MG63 (cell line): ENCODE results near the gene VIPR2. TPM values are rescaled to one million over a fixed set of nuclear protein-coding genes. Genes with fewer than 3 reads are reported as not detected.

Experiments used
- DNase-seq: peaks from one replicate; pipeline ENCODE4 v3.0.0-alpha.2; 2020
- H3K27me3 ChIP-seq: fragments of 250-450 bp; sonication (Bioruptor Pico); 2 replicates; pipeline ENCODE4 v1.5.1; 2020; ENCODE audit warnings: mild to moderate bottlenecking, moderate library complexity
- H3K36me3 ChIP-seq: fragments of 250-450 bp; sonication (Bioruptor Pico); 2 replicates; pipeline ENCODE4 v1.5.1; 2020; ENCODE audit warnings: mild to moderate bottlenecking, moderate library complexity
- H3K4me3 ChIP-seq: fragments of 250-450 bp; sonication (Bioruptor Pico); 2 replicates; pipeline ENCODE4 v1.5.1; 2020; ENCODE audit warnings: mild to moderate bottlenecking, moderate library complexity
- H3K9me3 ChIP-seq: fragments of 250-450 bp; sonication (Bioruptor Pico); 2 replicates; pipeline ENCODE4 v1.5.1; 2020; ENCODE audit warnings: mild to moderate bottlenecking, moderate library complexity
- total RNA-seq: library from RNA; depleted of rRNA; stranded (reverse); fragments of >200 nt; shearing (Covaris generic); gene quantifications from 2 replicates; pipeline ENCODE4 v1.2.3, GENCODE V29; 2014; ENCODE audit warnings: low replicate concordance

VIPR2 gene
- total RNA-seq, 1 experiment from 2014 or later: not detected

DNA sequence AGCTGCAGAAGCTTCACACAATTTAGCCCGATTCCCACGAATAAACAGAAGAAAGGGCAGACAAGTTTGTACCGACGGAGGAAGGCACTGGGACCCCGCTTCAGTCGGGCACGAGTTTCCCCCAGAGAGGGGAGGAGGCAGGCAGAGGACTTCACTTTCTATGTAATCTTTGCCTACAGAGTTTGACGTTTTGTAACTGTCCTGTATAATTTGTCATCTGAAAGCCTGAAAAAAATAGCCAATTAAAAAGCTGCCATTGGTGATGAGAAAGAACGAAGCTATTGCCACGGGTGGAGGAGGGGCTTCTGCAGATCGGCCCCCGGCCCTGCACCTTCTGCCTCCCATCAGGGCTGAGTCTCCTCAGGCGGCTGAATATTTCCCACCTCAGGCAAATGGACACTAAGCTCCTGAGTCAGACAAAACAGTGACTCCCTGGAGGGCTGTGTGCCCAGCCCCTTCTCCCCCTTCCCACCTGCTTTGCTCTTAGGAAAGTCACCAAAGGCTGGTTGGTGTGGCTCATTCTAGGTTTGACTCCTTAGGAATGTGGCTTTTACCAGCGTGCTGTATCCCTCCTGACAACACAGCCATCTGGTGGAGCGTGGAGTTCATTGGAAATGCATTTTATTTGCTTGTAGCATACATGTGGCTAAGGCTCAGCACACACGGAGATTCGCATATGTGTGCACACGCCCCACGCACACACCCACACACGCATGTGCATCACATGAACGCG lies 117.4 kb downstream of the VIPR2 start:
- Histone ChIP-seq H3K9me3 (no peaks in the 10 kb centered on the region), H3K4me3 (no peak overlapping the region), H3K36me3 (no peaks in the 10 kb centered on the region), H3K27me3 (no peaks in the 10 kb centered on the region)
- no peak for DNase-seq

DNA sequence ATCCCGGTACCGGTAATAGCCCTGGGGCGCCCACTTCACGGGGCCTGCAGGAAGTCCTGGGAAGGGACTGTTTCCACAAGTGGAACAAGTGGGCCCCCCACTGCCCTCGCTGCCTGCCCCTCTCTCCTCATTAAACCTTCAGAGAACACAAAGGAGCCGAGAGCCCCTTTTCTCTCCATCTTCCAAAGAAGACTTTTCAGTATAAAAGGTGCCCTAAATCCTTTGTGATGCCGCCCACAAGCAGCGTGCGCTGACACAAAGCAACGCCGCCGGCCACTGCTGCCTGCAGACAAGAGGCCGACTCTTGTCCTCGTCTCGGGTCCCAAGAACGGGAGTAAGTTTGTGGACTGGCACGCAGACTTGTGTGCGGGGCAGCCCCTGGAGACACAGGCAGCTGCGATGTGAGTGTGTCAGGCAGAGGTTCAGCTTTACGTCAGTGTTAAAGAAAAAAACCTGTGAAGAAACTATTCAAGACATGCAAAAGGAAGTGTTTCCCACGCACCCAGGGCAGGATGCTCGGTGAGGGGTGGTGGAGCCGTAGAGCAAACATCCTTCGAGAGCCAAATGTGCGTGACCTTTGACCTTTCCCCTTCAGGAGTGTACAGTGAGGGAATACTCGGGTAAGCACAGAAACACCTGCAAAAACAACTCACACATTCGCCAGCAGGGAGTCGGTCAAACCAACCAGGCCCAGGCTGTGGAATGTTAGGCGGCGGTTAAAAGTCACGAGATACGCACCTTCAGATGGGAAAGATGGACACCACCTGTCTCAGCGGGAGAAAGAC lies 118.2 kb downstream of the VIPR2 start:
- no peak for DNase-seq

DNA sequence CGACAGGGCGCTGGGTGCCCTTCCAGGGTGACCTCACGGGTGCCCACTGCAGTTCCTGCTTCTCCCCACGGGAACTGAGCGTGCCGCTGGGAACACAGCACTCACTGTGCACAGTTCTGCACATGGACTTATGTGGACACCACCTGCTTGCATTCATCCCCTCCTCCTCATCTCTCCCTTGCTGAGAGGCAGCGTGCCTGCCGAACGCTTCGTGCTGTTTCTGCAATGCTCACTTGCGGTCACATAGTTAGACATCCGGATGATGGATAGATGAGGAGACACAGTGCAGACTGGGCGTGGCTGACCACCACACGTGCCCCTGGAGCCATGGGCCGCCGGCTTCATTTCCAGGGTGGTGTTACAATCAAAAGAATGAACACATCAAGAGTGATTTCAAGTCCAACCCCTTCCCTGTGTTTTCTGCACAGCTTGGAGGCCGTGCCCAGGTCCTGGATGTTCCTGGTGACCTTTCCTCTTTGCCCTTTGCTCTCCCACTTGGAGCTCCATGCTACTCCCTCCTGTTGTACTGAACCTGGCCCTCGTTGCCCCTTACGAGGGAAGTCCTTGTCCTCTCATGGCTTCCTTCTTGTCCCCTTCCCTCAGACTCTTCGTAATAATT lies 119.4 kb downstream of the VIPR2 start:
- no peak for DNase-seq
- no peaks in the 10 kb centered on the region for H3K9me3 ChIP-seq
- H3K36me3 ChIP-seq: no peaks in the 10 kb centered on the region
- no peaks in the 10 kb centered on the region for H3K27me3 ChIP-seq
- no peak overlapping the region for H3K4me3 ChIP-seq

More for the DNA sequence above, 118.2 kb downstream of the VIPR2 start:
- H3K36me3 ChIP-seq: no peaks in the 10 kb centered on the region
- H3K27me3 ChIP-seq: no peaks in the 10 kb centered on the region
- H3K9me3 ChIP-seq: no peaks in the 10 kb centered on the region
- no peak overlapping the region for H3K4me3 ChIP-seq

DNA sequence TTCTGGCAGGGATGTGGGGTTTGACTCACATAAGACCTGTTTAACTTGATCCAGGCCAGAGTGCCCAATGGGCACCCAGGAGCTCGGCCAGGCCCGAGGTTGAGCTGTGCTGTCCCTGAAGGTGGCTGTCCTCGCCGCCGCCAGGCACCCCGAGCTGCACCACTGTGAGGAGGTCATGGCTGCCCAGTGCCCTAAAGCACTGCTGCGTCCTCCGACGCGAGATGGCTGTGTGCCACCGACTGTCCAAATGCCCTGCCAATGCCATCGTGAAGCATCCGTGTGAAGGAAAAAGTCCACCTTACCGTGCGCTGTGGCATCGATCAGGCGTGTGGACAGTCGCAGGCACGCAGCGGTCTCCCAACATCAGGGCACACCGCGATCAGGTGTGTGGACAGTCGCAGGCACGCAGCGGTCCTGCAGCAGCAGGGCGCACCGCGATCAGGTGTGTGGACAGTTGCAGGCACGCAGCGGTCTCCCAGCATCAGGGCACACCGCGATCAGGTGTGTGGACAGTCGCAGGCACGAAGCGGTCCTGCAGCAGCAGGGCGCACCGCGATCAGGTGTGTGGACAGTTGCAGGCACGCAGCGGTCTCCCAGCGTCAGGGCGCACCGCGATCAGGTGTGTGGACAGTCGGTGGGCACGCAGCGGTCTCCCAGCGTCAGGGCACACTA lies 120.3 kb downstream of the VIPR2 start:
- no peaks in the 10 kb centered on the region for H3K27me3 ChIP-seq

DNA sequence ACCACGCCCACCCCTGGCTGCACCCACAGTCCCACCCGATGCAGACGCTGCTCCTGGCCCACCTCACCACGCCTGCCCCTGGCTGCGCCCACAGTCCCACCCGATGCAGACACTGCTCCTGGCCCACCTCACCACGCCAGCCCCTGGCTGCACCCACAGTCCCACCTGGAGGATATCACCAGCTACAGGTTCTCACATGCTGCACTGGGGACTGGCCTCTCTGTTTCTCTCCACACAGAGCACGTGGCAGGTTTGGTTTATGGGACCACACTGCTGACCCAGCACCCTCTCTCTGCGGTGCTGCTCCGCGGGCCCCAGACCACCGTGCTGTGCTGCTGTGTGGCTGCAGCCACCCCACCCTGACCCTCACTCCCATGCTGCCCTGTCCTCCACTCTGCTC lies 120.9 kb downstream of the VIPR2 start:
- H3K9me3 ChIP-seq: no peaks in the 10 kb centered on the region
- H3K4me3 ChIP-seq: no peak overlapping the region
- no peaks in the 10 kb centered on the region for H3K27me3 ChIP-seq
- H3K36me3 ChIP-seq: no peaks in the 10 kb centered on the region
- no peak for DNase-seq

More for the DNA sequence above, 120.3 kb downstream of the VIPR2 start:
- Histone ChIP-seq H3K9me3 (no peaks in the 10 kb centered on the region), H3K4me3 (no peak overlapping the region), H3K36me3 (no peaks in the 10 kb centered on the region)
- DNase-seq: no peak

DNA sequence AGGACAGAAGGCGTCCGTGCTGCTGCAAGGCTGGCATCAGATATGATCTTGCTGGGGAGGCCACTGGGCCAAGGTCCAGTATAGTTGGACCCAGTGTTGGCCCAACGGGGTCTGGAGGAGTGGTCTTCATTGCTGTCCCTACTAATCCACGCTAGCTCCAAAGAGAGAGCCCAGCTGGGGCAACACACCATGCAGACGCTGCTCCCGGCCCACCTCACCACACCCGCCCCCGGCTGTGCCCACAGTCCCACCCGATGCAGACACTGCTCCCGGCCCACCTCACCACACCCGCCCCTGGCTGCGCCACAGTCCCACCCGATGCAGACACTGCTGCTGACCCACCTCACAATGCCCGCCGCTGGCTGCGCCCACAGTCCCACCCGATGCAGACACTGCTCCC lies 121.5 kb downstream of the VIPR2 start:
- DNase-seq: no peak
- Histone ChIP-seq H3K4me3 (no peak overlapping the region), H3K27me3 (no peaks in the 10 kb centered on the region), H3K9me3 (no peaks in the 10 kb centered on the region), H3K36me3 (no peaks in the 10 kb centered on the region)

DNA sequence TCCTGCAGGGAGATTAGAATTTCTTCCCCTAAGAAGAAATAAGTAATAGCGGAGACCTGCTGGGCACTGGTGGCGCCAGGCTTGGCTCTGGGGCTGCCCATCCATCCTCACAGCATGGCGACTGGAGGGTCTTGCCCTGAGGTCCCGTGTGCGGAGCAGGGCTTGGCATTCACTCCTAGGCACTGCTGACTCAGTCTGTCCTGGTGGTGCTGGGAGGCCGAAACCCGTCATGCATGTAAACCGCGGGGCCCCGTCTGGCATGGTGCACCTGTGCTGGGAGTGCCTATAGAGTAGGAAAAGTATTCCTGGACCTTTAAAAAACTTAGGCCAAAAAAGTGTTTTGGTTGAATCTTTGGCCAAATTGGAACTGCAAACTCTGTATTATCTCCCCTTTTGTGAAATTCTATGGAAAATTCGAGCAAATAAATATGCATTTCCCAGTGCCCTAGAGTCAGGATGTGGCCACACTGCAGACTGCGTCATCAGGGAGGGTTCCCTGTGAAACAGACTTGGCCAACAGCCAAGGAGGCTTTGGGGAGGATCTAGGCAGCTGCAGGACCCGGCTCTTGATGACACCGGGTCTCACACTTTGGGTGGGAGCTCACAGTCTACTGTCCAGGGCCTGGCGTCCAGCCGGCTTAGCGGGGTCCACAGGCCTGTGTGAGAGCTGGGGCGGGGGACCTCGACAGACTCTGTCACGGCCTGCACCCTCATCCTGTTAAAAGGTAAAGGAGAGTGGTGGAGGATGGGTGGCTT lies 122.3 kb downstream of the VIPR2 start:
- no peaks in the 10 kb centered on the region for H3K27me3 ChIP-seq
- H3K36me3 ChIP-seq: no peaks in the 10 kb centered on the region
- no peaks in the 10 kb centered on the region for H3K9me3 ChIP-seq
- no peak overlapping the region for H3K4me3 ChIP-seq
- DNase-seq: no peak

DNA sequence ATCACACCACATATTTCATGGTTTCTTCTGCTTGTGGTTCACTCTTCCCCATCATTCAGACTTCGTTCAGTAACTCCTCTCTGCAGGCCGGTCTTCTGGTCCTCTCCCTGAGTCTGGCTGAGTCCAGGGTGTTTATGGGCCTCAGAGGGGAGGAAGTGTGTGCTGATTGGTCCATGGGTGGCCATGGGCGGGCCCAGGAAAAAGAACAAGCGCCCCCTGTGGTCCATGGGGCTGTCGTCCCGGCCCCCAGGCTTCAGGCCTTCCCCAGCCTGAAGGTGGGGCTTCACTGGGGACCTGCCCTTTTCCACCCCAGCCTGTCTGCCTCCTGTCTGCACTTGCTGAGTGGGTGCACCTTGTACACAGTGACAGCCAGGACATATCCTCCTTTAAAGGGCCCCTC lies 123.7 kb downstream of the VIPR2 start:
- H3K36me3 ChIP-seq: no peaks in the 10 kb centered on the region
- no peaks in the 10 kb centered on the region for H3K27me3 ChIP-seq
- no peak overlapping the region for H3K4me3 ChIP-seq
- DNase-seq: no peak
- H3K9me3 ChIP-seq: no peaks in the 10 kb centered on the region

DNA sequence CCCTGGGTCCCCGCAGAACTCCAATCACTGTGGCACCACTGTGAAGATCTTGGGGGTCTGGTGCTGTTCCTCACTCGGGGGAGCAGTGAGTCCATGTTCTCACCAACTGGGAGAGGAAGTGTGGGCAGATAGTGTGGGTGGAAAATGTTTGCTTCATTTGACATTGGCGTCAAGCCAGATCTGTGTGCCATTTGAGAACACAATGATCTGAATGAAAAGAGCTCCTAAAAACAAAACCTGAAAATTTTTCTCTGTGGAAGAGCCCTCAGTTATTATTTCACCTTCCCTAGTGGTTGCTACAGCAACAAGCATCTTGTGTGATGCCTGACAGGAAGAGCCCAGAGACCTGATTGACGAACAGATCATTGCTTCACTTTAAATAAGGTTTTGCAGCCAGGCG lies 125.6 kb downstream of the VIPR2 start:
- H3K27me3 ChIP-seq: no peaks in the 10 kb centered on the region
- no peak overlapping the region for H3K4me3 ChIP-seq
- H3K9me3 ChIP-seq: no peaks in the 10 kb centered on the region
- DNase-seq: no peak
- no peaks in the 10 kb centered on the region for H3K36me3 ChIP-seq

DNA sequence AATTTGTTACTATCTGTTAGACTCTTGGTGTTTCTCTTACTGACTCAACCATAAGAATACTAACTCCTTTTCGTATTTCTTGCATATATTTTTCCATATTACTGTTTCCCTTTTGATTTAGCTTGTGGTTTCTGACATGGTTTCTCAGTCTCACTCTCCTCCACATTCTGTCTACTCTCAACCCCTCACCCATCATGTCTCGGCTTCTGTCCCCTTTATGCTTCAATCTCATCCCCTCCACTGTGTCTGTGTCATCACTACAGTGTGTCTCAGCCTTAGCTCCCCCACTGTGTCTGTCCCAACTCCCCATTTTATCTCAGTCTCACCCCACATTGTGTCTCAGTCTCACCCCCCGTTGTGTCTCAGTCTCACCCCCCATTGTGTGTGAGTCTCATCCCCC lies 126.9 kb downstream of the VIPR2 start:
- H3K4me3 ChIP-seq: no peak overlapping the region
- DNase-seq: no peak
- H3K36me3 ChIP-seq: no peaks in the 10 kb centered on the region

DNA sequence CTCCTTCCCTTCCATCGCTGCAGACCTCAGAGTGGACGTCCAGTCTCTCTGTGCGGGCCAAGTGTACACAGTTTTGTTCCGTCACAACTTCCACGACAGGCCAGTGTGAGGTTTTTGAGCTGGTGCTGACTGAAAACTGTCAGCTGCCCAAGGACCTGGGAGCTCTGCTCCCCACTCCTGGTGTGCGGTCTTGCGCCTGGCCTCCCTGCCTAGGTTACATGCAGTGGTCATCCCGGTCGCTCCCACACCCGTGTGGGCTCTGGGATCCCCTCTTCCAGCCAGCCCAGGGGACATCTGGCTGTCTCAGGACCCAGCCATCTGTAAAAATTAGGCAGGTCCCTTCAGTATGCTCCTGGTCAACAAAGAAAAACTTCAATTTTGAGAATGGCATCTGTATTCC lies 127.5 kb downstream of the VIPR2 start:
- Histone ChIP-seq H3K9me3 (no peaks in the 10 kb centered on the region), H3K4me3 (no peak overlapping the region), H3K36me3 (no peaks in the 10 kb centered on the region), H3K27me3 (no peaks in the 10 kb centered on the region)
- no peak for DNase-seq

More for the DNA sequence above, 126.9 kb downstream of the VIPR2 start:
- Histone ChIP-seq H3K27me3 (no peaks in the 10 kb centered on the region), H3K9me3 (no peaks in the 10 kb centered on the region)

DNA sequence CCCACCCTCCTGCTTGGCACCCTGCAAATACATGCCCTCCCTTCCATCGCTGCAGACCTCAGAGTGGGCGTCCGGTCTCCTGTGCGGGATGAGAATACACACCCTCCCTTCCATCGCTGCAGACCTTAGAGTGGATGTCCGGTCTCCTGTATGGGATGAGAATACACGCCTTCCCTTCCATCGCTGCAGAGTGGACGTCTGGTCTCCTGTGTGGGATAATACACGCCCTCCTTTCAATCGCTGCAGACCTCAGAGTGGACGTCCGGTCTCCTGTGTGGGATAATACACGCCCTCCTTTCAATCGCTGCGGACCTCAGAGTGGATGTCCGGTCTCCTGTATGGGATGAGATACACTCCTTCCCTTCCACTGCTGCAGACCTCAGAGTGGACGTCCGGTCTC lies 128.1 kb downstream of the VIPR2 start:
- no peaks in the 10 kb centered on the region for H3K9me3 ChIP-seq
- H3K4me3 ChIP-seq: no peak overlapping the region
- H3K27me3 ChIP-seq: no peaks in the 10 kb centered on the region
- no peaks in the 10 kb centered on the region for H3K36me3 ChIP-seq
- no peak for DNase-seq

DNA sequence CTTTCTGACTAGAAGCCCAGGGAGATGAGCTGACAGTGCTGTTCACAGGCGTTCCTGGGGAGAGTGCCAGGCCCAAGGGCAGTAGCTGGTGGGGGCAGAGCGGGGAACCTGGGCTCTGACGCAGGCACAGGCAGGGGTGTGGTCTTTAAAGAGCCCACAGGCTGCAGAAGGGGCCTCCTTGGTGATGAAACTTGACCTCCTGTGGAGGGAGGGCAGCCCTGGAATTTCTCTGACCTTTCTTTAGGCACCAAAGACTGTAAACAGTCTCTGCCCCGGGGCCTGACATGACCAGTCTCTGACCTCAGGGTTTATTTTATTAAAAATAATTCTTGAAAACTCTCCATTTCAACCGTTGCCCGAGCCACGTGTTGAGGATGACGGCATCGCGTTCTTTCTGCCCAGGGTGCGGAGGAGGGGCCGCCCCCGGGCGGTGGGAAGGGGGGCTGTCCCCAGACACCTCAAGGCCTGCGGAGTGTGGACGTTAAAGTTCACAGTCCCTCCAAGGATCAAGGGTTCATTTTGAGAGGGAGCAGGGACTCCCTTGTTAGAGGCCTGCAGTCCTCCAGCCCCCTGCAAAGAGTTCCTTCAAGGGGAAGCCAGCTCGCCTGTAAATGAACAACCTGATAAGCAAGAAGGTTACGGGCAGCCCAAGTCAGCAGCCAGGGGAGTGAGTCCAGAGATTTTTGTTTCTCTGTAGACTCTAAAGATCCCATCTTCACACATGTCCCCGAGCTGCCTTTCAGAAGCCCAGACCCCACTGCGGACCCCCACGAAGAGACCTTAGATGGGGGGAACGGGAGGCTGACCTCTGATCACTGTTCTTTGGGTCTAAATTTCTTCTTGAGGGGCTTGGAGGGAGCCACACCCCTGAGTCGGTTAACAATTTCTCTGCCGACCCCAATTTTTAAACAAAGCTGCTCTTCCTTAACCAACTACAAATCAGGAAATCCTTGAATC lies 128.9 kb downstream of the VIPR2 start:
- H3K36me3 ChIP-seq: no peaks in the 10 kb centered on the region
- no peaks in the 10 kb centered on the region for H3K27me3 ChIP-seq
- no peaks in the 10 kb centered on the region for H3K9me3 ChIP-seq
- DNase-seq: peak; percentile 84
- H3K4me3 ChIP-seq: no peak overlapping the region

DNA sequence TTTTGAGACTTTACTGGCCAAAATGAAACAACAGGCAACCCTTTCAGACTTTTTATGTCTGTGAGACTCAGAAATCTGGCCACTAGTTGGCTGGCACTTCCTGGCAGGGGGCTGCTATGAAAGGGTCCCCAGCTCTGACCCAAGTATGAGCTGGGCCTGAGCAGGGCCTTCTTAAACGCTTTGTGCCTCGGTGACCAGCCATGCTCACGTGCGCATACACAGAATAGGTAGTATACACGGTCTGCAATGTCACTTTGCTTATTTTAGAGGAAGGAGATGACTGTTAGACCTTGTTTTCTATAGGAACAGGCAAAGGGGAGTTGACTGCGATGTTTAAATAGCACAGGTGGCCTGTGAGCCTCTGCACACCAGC lies 129.6 kb downstream of the VIPR2 start:
- Histone ChIP-seq H3K27me3 (no peaks in the 10 kb centered on the region), H3K4me3 (no peak overlapping the region), H3K9me3 (no peaks in the 10 kb centered on the region), H3K36me3 (no peaks in the 10 kb centered on the region)
- DNase-seq: no peak

DNA sequence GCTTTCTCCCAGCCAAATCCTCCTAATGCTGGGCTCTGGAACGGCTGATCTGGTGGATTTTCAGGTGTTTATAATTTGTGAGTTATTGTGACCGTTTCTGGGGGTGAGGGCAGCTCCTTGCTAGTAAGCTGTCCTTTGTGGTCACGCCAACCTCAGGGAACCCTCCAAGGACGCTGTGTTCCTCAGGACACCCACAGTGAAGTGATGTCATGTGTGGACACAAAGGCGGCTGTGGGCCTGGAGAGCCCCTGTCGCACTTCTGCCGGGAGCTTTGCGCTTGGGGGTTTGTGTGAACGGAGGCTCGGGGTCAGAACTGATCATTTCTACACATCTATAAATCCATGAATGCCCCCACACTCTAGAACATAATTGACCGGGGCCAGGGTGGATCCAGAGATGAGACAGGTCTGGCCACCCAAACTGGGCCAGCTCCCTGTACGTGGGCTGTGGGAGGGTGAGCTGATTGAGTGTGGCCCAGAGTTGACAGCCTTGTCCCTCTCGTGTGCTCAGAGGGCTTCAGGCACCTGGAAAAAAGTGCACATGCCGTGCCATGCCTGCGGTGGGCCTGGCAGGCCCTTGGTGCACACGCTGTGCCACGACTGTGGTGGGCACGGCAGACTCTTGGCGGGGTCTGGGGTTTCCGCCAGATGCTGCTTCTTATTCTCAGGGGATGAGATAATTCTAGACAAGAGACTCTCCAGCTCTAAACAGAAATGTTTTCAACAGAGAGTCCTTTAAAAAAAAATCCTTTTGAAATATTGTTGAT lies 130.2 kb downstream of the VIPR2 start:
- no peak overlapping the region for H3K4me3 ChIP-seq
- DNase-seq: no peak

More for the DNA sequence above, 130.2 kb downstream of the VIPR2 start:
- no peaks in the 10 kb centered on the region for H3K36me3 ChIP-seq
- no peaks in the 10 kb centered on the region for H3K9me3 ChIP-seq
- no peaks in the 10 kb centered on the region for H3K27me3 ChIP-seq
